HG03342 (cell line): ENCODE results near the gene RBPJL.

ENCODE experiments used
- ATAC-seq: cut with Tn5 transposase; IDR thresholded peaks from one replicate; pipeline ENCODE4 v1.9.1; 2021; ENCODE audit warnings: mild to moderate bottlenecking, moderate library complexity; ENCODE audit not compliant: unreplicated experiment

The RBPJL gene

GRCh38 chr20:45316150-45317080 is 9.8 kb downstream of the RBPJL start:
- no peak for ATAC-seq

DNA sequence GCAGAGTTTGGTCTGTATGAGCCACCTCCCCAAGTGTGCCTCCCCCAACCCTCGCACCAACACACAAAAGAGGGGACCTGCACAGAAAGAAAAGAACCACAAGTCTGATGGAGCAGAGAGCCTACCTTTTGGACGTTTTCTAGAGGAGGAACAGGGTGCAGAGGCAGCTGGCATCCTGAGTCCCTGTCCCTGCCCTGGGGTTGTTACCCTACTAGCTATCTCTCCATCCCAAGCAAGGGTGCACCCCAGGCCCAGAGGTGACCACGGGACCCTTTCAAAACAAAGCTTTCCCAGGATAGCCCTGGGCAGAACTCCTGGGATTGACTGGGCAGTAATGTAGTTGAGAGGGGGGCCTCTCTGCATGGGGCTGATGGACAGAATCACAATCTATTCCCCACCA is 11.2 kb downstream of the RBPJL start:
- no peak for ATAC-seq

DNA sequence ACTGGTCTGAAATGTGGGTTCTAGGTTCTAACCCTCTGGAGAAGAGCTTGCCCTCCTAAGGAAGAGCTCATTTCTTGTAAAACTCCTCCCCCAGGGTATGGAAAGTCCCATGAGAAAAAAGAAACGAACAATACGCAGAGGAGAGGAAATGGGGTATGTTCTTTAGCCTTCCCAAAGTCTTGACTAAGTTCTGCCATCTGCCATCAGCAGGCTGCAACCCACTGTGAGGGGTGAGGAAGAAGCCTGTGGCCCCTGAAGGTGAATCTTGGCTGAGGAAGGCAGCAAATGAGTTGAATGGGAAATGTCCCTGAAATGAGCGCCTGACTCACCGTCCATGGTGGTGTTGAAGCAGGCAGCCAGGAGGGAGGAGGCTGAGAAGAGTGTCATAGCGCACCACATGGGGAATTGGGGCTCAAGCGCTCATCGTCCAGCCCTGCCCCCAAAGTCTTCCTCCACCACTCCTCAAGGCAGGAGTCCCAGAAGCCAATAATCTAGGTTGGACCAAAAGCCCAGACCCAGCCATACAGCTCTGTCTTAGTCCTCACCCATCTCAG is 11.8 kb downstream of the RBPJL start:
- no peak for ATAC-seq

- ATAC-seq = no peak
These were observed 12.3 kb downstream of the RBPJL start for GRCh38 chr20:45318948-45319347.

GRCh38 chr20:45320948-45321595 is 14.4 kb downstream of the RBPJL start:
- no peak for ATAC-seq

DNA sequence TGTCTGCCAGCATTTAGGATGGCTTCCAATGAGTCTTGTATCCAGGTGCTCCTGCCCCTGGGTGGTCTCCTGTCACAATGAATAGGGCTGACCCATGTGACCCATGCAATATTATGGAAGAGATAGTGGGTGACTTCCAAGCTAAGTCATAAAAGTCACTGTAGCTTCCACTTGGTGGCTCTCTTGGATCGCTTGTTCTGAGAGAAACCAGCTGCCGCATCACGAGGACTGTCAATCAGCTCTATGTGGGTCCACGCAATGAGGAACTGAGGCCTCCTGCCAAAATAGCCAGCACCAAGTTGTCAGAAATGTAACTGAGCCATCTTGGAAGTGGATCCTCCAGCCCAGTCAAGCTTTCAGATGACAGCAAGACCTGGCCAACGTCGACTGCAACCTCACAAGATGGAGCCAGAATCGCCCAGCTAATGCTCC is 16.3 kb downstream of the RBPJL start:
- ATAC-seq = no peak

DNA sequence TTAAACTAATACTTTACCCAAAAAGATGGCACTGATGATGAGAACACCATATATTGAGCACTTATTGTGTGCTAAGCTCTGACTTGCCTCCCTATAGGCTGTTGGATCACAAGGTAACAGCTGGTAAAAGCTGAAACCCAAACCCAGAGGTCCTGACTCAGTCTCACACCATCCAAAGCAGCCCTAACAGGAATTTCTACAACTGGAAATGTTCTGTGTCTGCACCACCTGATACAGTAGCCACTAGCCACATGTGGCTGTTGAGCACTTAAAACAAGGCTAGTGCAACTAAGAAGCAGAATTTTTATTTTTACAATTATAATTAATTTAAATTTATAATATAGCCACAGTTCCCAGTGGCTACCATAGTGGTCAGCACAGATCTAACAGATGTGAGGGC is 17.1 kb downstream of the RBPJL start:
- no peak for ATAC-seq

- ATAC-seq = no peak
These were observed 18.7 kb downstream of the RBPJL start for GRCh38 chr20:45325371-45325770.

DNA sequence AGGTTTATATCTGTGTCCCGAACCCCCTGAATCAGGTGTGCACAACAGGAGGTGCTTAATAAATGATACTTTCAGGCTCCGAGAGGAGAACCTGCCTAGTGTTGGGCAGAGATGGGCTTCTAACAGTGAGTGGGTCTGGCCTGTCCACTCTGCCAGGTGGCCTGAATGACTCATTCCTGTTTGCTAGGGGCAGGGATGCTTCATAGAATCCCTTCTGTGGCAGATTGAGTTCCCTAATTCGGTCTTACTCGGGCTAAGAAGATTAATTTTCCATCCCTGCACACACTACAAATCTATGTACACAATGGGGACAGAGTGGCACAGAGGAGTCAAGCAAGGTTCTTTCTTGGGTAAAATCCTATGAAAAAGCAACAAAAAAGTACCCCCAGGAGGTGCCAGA is 21.8 kb downstream of the RBPJL start:
- ATAC-seq = no peak

DNA sequence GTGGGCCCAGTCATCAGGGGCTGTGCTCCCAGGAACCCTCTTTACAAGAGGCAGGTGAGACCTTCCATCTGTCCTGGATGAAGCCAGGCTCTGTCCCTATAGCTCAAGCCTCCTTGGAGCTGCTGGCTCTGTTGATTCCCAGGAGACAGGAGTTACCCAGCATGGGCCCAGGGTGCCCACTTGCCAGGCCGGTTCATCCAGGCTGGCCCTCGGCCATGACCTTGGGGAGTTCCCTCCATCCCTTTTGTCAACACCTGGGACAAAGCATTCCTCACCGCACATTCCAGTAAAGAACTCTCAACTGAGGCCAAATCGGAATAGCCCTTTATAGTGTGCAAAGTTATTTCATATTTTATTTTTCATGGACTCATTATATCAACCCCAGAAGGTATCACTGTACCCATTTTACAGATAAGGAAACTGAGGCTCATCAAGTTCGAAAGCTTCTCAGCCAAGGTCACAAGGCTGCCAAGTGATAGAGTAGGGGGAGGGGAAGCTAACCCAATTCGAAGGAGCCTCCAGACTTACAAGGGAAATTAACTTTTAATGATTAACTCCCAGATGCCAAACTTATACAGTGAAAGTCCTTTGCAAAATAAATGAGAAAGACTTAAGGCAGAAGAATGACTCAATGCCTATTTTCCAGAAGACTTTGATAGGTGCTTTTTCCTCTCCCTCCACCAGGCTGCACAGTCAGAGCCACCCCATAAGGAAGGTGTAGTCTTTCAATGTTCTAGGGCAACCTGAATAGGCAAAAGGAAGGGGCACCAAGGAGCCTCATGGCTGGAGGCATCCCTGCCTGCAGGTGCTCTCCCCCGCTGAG is 23.1 kb downstream of the RBPJL start:
- ATAC-seq = no peak

GRCh38 chr20:45330476-45330875 is 23.8 kb downstream of the RBPJL start:
- ATAC-seq = no peak

DNA sequence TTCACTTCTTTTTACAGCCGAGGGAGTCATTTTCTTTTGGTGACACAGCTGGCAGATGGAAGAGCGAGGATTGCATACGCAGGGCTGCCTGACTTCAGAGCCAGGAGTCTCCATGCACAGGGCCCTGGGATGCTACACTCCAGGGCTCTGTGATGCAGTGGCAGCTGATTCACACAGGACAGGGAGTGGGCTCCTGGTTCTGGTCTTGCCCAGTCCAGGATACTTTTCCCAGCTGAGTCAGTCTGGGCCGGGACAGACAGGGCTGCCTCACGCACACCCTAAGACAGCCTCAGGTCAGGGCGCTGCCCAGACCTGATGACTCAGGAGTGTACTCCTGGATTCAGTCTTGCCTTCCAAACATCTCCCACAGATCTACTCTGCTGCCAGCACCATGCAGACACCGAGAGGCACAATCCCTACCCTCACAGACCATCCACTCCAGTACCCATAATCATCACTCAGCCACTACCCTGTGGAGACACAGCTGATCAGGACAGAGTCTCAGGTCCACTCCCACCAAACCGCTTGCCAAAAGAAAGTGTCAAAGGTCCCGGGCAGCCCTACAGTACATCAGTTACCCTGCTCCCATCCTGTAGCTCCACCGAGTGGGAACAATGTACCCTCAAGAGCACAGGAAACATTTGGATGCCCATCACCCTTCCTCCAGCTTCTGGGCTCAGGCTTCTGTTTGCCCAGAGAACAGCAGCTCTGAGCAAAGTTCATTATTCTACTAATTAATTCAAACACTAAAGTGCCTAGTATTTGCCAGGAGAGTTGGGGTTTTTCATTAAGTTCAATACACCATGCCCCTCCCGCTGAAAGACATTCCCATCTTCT is 30.1 kb downstream of the RBPJL start:
- no peak for ATAC-seq

GRCh38 chr20:45337367-45338120 is 30.9 kb downstream of the RBPJL start:
- ATAC-seq = no peak

DNA sequence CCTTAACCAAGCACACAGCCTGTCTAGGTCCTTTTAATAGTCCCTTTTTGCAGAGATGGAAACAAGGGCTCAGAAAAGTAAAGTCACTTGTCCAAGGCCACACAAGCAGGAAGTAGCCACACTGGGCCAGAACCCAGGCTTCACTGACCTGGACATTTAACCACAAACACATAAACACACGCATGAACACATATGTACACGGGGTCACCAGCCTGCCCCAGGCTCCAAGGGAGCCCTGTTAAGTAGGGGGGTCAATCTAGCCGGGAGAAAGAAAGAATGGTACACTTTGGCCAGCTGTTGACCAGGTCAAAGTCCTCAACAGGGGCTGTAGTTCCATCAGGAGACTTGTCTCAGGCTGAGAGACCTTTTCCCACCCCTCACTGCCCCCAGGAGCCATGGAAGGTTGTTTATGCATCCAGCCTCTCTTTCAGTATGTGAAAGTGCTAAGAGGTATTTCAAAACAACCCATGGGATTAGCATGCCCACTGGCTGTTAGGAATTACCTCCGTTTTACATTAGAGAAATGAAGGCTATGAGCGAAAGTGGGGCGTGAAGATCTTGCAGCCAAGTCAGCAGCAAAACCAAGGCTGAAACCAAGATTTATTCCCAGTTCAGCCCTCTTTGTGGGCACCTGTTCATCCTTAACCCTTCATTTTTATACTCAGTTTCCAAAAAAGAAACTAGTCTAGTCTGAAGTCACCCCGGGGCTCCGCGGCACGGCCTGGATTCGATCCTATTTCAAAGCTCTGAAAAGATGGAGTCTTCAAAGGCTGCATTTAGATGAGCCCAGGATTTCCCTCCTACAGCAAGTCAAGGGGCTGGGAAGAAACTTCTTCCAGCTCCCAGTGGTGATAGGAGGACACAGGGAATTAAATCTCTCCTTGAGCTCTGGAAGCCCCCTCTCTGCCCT is 31.7 kb downstream of the RBPJL start:
- ATAC-seq = no peak

- no peak for ATAC-seq
These were observed 32.4 kb downstream of the RBPJL start for GRCh38 chr20:45339084-45339483.

- ATAC-seq = no peak
These were observed 33.2 kb downstream of the RBPJL start for GRCh38 chr20:45339799-45340198.

- ATAC-seq = no peak
These were observed 33.7 kb downstream of the RBPJL start for GRCh38 chr20:45340236-45340847.

GRCh38 chr20:45340951-45341350 is 34.3 kb downstream of the RBPJL start:
- ATAC-seq = no peak
